Cardiac muscle cell (in vitro differentiated cells and primary cell): Measurements from ENCODE around the gene PTGDR. TPM values are rescaled to one million over a fixed set of nuclear protein-coding genes. Genes with fewer than 3 reads are reported as not detected.

Experiments used
- DNase-seq, 2 donors: peaks; one replicate each; pipeline versions ENCODE4 v3.0.0 to v3.0.0-alpha.2; 2010 to 2017; ENCODE audit warnings: low read depth in 1 of 2, low spot score in 1 of 2
- H3K27ac ChIP-seq: fragments of 200-600 bp; sonication (generic); 2 replicates; pipeline ENCODE4 v1.5.1; 2016
- H3K27me3 ChIP-seq: fragments of 200-600 bp; sonication (generic); 2 replicates; pipeline ENCODE4 v1.6.0; 2016; ENCODE audit warnings: control low read depth
- H3K36me3 ChIP-seq: fragments of 200-600 bp; sonication (generic); 2 replicates; pipeline ENCODE4 v1.5.1; 2016; ENCODE audit warnings: control low read depth
- H3K4me1 ChIP-seq: fragments of 200-600 bp; sonication (generic); 2 replicates; pipeline ENCODE4 v1.8.1; 2017; ENCODE audit warnings: low read depth, mild to moderate bottlenecking, mixed run types
- H3K4me3 ChIP-seq: fragments of 200-600 bp; sonication (generic); 2 replicates; pipeline ENCODE4 v1.5.1; 2016; ENCODE audit warnings: mild to moderate bottlenecking
- H3K9me3 ChIP-seq: fragments of 200-600 bp; sonication (generic); 2 replicates; pipeline ENCODE4 v1.5.1; 2017; ENCODE audit warnings: low read depth, mild to moderate bottlenecking, control low read depth
- polyA plus RNA-seq: library from polyadenylated mRNA; unstranded; fragments of >200 nt; fragmentation: Nextera tagmentation; extraction: Ambion mirVana; gene quantifications from 2 replicates; pipeline ENCODE4 v1.2.1, GENCODE V29; 2016
- total RNA-seq: library from RNA; depleted of rRNA; stranded (reverse); fragments of >200 nt; gene quantifications from 2 replicates; pipeline ENCODE4 v1.2.3, GENCODE V29; 2016
- TF ChIP-seq, protein P1 (sequence below): IDR thresholded peaks from 2 replicates; pipeline ENCODE4 v1.5.1; 2012; ENCODE audit warnings: low read depth, mild to moderate bottlenecking, low read length

Gene PTGDR
- total and polyA plus RNA-seq, 2 experiments from 2014 or later = not detected

DNA sequence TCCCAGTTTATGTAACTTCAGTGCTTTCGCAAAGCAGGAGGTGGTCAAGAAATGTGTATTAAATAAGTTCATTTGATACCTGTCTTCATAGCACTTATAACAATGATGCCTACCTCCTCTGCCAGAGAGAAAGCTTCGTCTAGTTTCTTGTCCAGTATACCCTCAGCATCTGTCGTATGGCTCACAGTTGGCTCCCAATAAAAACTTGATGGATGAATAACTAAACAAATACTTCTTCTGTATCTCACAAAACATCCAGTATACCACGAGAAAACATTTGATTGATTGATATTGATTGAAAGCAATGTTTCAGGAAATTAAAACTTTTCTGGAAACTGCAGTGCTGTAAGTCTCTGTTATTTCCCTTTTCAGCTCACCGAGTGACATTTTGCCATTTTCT is 26.9 kb upstream of the PTGDR start:
- H3K27me3 ChIP-seq = no peaks in the 10 kb centered on the region
- no peaks in the 10 kb centered on the region for H3K36me3 ChIP-seq
- TF ChIP-seq, protein P1, sequence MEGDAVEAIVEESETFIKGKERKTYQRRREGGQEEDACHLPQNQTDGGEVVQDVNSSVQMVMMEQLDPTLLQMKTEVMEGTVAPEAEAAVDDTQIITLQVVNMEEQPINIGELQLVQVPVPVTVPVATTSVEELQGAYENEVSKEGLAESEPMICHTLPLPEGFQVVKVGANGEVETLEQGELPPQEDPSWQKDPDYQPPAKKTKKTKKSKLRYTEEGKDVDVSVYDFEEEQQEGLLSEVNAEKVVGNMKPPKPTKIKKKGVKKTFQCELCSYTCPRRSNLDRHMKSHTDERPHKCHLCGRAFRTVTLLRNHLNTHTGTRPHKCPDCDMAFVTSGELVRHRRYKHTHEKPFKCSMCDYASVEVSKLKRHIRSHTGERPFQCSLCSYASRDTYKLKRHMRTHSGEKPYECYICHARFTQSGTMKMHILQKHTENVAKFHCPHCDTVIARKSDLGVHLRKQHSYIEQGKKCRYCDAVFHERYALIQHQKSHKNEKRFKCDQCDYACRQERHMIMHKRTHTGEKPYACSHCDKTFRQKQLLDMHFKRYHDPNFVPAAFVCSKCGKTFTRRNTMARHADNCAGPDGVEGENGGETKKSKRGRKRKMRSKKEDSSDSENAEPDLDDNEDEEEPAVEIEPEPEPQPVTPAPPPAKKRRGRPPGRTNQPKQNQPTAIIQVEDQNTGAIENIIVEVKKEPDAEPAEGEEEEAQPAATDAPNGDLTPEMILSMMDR = no peak
- no peak overlapping the region for H3K4me3 ChIP-seq
- H3K9me3 ChIP-seq = no peaks in the 10 kb centered on the region
- H3K4me1 ChIP-seq = no peaks in the 10 kb centered on the region
- H3K27ac ChIP-seq = no peak overlapping the region
- no peak for DNase-seq

DNA sequence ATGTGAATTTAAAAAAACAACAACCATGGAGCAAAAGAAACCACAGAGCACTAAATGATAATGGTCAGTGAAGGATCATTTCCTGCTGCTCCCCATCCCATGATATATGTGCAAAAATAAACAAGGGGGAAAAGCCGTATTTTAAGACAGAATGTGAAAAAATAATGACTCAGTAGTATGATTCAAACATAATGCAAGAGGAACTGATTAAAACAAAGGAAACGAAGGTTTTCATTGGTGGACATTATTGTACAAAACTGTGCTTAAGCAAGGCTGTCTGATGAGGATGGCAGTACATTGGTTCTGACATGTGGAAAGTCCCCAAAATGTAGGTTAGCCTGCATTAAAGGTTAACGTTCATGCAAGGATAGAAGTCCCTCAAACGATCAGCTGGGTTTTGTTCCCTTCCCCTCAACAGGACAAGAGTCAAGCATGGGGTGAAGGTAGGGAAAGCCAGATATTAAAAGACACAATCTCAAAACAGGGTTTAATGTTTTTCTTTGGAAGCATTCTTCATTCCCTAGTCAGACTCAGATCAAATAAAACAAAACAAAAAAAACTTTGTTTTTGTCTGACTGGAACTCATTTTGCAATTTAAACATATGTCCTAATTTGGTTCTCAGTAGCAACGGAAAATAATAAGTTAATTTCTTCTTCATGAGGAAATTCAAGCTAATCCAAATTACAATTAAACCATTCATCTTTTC is 26.3 kb upstream of the PTGDR start:
- Histone ChIP-seq H3K4me1 (no peaks in the 10 kb centered on the region), H3K9me3 (no peaks in the 10 kb centered on the region), H3K4me3 (no peak overlapping the region), H3K36me3 (no peaks in the 10 kb centered on the region), H3K27me3 (no peaks in the 10 kb centered on the region), H3K27ac (no peak overlapping the region)
- DNase-seq = peak in 1 of 2 donors; percentile 78
- TF ChIP-seq, protein P1 = no peak

DNA sequence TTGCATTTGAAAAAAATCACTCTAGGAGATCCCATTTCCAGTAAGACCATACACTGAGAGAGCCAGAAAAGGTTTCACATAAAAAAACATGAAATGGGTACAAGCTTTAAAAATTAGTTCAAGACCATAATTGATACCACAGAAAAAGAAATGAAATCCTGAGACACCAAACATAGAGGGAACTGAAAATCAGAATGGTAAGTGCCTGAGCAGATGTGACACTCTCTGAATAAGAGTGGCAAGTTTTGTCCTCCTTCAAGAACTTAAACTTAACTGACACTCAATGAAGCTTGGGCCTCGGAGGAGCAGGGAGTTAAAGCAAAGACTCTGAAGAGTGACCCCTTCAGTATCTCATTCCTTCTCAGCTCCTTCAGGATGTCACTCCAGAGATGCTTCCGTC is 23.2 kb upstream of the PTGDR start:
- TF ChIP-seq, protein P1 = no peak

DNA sequence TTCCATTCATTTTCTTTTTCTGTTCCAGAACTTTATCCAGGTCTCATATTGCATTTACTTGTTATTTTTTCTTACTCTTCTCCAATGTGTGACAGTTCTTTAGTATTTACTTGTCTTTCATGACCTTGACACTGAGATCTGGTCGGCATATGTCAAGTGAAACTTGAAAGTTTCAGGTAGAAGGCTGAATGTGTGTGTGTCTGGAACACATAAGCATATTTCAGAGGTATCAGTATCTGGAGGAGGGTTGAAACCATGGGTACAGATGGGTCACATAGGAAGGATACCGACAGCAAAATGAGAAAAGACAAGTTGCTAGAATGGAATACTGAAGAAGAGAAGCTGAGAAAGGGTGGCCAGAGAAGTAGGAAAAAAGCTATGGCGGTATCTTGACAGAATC is 22.5 kb upstream of the PTGDR start:
- Histone ChIP-seq H3K4me1 (no peaks in the 10 kb centered on the region), H3K36me3 (no peaks in the 10 kb centered on the region), H3K27me3 (no peaks in the 10 kb centered on the region), H3K9me3 (no peaks in the 10 kb centered on the region), H3K4me3 (no peak overlapping the region), H3K27ac (no peak overlapping the region)
- no peak for DNase-seq
- TF ChIP-seq, protein P1 = no peak

More for the DNA sequence above, 23.2 kb upstream of the PTGDR start:
- no peaks in the 10 kb centered on the region for H3K27me3 ChIP-seq
- H3K4me3 ChIP-seq = no peak overlapping the region
- H3K36me3 ChIP-seq = no peaks in the 10 kb centered on the region
- H3K27ac ChIP-seq = no peak overlapping the region
- no peaks in the 10 kb centered on the region for H3K9me3 ChIP-seq
- no peaks in the 10 kb centered on the region for H3K4me1 ChIP-seq
- DNase-seq = no peak

DNA sequence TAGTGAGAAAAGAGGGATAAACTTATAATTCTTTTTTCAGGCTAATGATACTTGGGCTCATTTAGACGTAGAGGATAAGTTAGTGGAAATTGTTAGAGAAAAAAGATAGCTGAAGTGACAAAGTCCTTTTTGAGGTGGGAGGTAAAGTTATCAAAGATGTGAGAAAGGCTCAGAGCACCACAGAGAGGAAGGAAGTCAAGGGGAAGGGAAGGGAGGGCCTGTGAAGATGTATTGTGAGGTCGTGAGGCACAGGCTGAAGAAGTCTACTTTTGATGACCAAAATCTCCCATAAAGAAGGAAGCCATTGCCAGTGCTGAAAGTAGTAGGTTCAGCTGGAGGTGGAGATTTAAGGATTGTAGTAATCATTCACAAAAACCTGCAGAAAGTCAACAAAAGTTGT is 19.4 kb upstream of the PTGDR start:
- no peaks in the 10 kb centered on the region for H3K4me1 ChIP-seq
- no peaks in the 10 kb centered on the region for H3K9me3 ChIP-seq
- no peaks in the 10 kb centered on the region for H3K36me3 ChIP-seq
- H3K27ac ChIP-seq = no peak overlapping the region
- TF ChIP-seq, protein P1 = no peak
- no peaks in the 10 kb centered on the region for H3K27me3 ChIP-seq
- DNase-seq = no peak
- H3K4me3 ChIP-seq = no peak overlapping the region
